Measurements from ENCODE around the gene CIC. TPM values are rescaled to one million over a fixed set of nuclear protein-coding genes. Genes with fewer than 3 reads are reported as not detected.

CIC gene
- total RNA-seq, 4 donors from 2014 or later = 57.8 to 90.0 (median 59.0) TPM

- WGBS, 2 donors = 69 to 75% methylated on average over 7 of the region's 7 CpGs
- no peak for TF ChIP-seq CTCF (IDR thresholded peaks at IDR 0.05)
- no peak for TF ChIP-seq POLR2A (IDR thresholded peaks at IDR 0.05)
- H3K4me3 ChIP-seq (ENCODE audit: low read depth, poor library complexity, severe bottlenecking) = no peak overlapping the region
- DNase-seq (ENCODE audit: low spot score in 2 of 2) = no peak
- intact Hi-C loops (cut with DNase I; ENCODE audit: low total_unique reads) = loop anchor here (10.0 kb wide), 1 partner anchor 98 kb away; the partner anchor contains the start of gene POU2F2
Measured at GRCh38 chr19:42233106-42233505, 35.9 kb upstream of the CIC start.

- TF ChIP-seq POLR2A (IDR thresholded peaks at IDR 0.05) (no peak), CTCF (IDR thresholded peaks at IDR 0.05) (no peak)
- no peak overlapping the region for H3K4me3 ChIP-seq (ENCODE audit: low read depth, poor library complexity, severe bottlenecking)
- 87 to 93% methylated on average over 6 of the region's 6 CpGs for WGBS, 2 donors
- intact Hi-C loops (cut with DNase I; ENCODE audit: low total_unique reads) = loop anchor here (10.0 kb wide), 1 partner anchor 99 kb away; the partner anchor contains the start of gene POU2F2
- no peak for DNase-seq (ENCODE audit: low spot score in 2 of 2)
Measured at GRCh38 chr19:42233678-42234292, 35.3 kb upstream of the CIC start.

- 91% methylated on average over 11 of the region's 11 CpGs for WGBS, 2 donors
- H3K4me3 ChIP-seq (ENCODE audit: low read depth, poor library complexity, severe bottlenecking) = no peak overlapping the region
- no peak for DNase-seq (ENCODE audit: low spot score in 2 of 2)
- TF ChIP-seq POLR2A (IDR thresholded peaks at IDR 0.05) = no peak
- no peak for TF ChIP-seq CTCF (IDR thresholded peaks at IDR 0.05)
- intact Hi-C loops (cut with DNase I; ENCODE audit: low total_unique reads) = loop anchor here (10.0 kb wide), 1 partner anchor 100 kb away; the partner anchor contains the start of gene POU2F2
Measured at GRCh38 chr19:42234364-42234763, 34.7 kb upstream of the CIC start.

GRCh38 chr19:42235181-42235580, 33.9 kb upstream of the CIC start:
- intact Hi-C loops (cut with DNase I; ENCODE audit: low total_unique reads) = loop anchor here (10.0 kb wide), 1 partner anchor 100 kb away; the partner anchor contains the start of gene POU2F2
- TF ChIP-seq CTCF (IDR thresholded peaks at IDR 0.05) (no peak), POLR2A (IDR thresholded peaks at IDR 0.05) (no peak)
- no peak for DNase-seq (ENCODE audit: low spot score in 2 of 2)
- 72 to 84% methylated on average over 5 of the region's 5 CpGs for WGBS, 2 donors
- no peak overlapping the region for H3K4me3 ChIP-seq (ENCODE audit: low read depth, poor library complexity, severe bottlenecking)

GRCh38 chr19:42239544-42240220, 29.4 kb upstream of the CIC start:
- WGBS, 2 donors = 81 to 85% methylated on average over 10 of the region's 10 CpGs
- no peak for DNase-seq (ENCODE audit: low spot score in 2 of 2)
- no peak for TF ChIP-seq CTCF (IDR thresholded peaks at IDR 0.05)
- no peak for TF ChIP-seq POLR2A (IDR thresholded peaks at IDR 0.05)
- intact Hi-C loops (cut with DNase I; ENCODE audit: low total_unique reads) = loop anchor here (10.0 kb wide), 2 partner anchors 55 to 105 kb away; partner anchors contain the start of gene POU2F2
- no peak overlapping the region for H3K4me3 ChIP-seq (ENCODE audit: low read depth, poor library complexity, severe bottlenecking)

Measured in lower leg skin (tissue), 4 donors.